HG02870 (cell line): ENCODE measurements around the gene TNFRSF11A.

ENCODE experiments used
- ATAC-seq: cut with Tn5 transposase; IDR thresholded peaks from one replicate; pipeline ENCODE4 v1.9.1; 2021; ENCODE audit warnings: mild to moderate bottlenecking, moderate library complexity; ENCODE audit not compliant: unreplicated experiment

Gene TNFRSF11A

GRCh38 chr18:62377131-62377807 lies 52.2 kb downstream of the TNFRSF11A start:
- no peak for ATAC-seq

- no peak for ATAC-seq
Measured at GRCh38 chr18:62379051-62379450, 53.9 kb downstream of the TNFRSF11A start.

GRCh38 chr18:62381373-62381772 lies 56.3 kb downstream of the TNFRSF11A start:
- ATAC-seq: no peak

GRCh38 chr18:62384068-62384467 lies 59.0 kb downstream of the TNFRSF11A start:
- no peak for ATAC-seq

- no peak for ATAC-seq
Measured at GRCh38 chr18:62384610-62385097, 59.5 kb downstream of the TNFRSF11A start.

- no peak for ATAC-seq
Measured at GRCh38 chr18:62386091-62386490, 61.0 kb downstream of the TNFRSF11A start.

GRCh38 chr18:62386601-62387000 lies 61.5 kb downstream of the TNFRSF11A start:
- no peak for ATAC-seq

- no peak for ATAC-seq
Measured at GRCh38 chr18:62387257-62387656, 62.1 kb downstream of the TNFRSF11A start.

- no peak for ATAC-seq
Measured at GRCh38 chr18:62388855-62389760, 64.0 kb downstream of the TNFRSF11A start.

- no peak for ATAC-seq
Measured at GRCh38 chr18:62389761-62390481, 64.8 kb downstream of the TNFRSF11A start.

- no peak for ATAC-seq
Measured at GRCh38 chr18:62394006-62394763, 69.1 kb downstream of the TNFRSF11A start.

- ATAC-seq: no peak
Measured at GRCh38 chr18:62396381-62396780, 71.3 kb downstream of the TNFRSF11A start.

- ATAC-seq: no peak
Measured at GRCh38 chr18:62396967-62397366, 71.9 kb downstream of the TNFRSF11A start.

GRCh38 chr18:62398291-62398690 lies 73.2 kb downstream of the TNFRSF11A start:
- ATAC-seq: no peak

- ATAC-seq: no peak
Measured at GRCh38 chr18:62399276-62399675, 74.2 kb downstream of the TNFRSF11A start.

GRCh38 chr18:62399781-62400308 lies 74.7 kb downstream of the TNFRSF11A start:
- ATAC-seq: peak; percentile 79

- ATAC-seq: no peak
Measured at GRCh38 chr18:62400916-62401315, 75.8 kb downstream of the TNFRSF11A start.

GRCh38 chr18:62402342-62402948 lies 77.3 kb downstream of the TNFRSF11A start:
- no peak for ATAC-seq

GRCh38 chr18:62403120-62403519 lies 78.0 kb downstream of the TNFRSF11A start:
- ATAC-seq: no peak

- ATAC-seq: no peak
Measured at GRCh38 chr18:62404881-62405280, 79.8 kb downstream of the TNFRSF11A start.
